Caco-2 (cell line): ENCODE results near the gene DLGAP3. TPM values are rescaled to one million over a fixed set of nuclear protein-coding genes. Genes with fewer than 3 reads are reported as not detected.
"Not testable (repeated sequence)": the region's sequence is repeated elsewhere in the genome, so short reads cannot be mapped to it uniquely, and the experiment has no call there.

Experiments
- BruUV-seq: library from RNA; stranded (reverse); fragments of 400-500 nt; replicated peaks from 2 replicates; lab custom pipeline; 2021; lab: Mats Ljungman, UMichigan
- CTCF ChIA-PET: fragments of 300-600 bp; sonication (Branson Sonifier 250); formaldehyde crosslinking; loops from one replicate; lab custom pipeline; 2022; ENCODE audit warnings: antibody characterized with exemption; lab: Charles Lee
- POLR2A ChIA-PET: fragments of 300-600 bp; sonication (Branson Sonifier 250); formaldehyde crosslinking; loops from one replicate; lab custom pipeline; 2022; ENCODE audit warnings: antibody characterized with exemption; lab: Charles Lee
- DNase-seq, 2 experiments: peaks; one replicate each; pipeline versions ENCODE4 v3.0.0 to v3.0.0-alpha.2; 2020 to 2022
- H3K27me3 ChIP-seq: replicated peaks from 2 replicates; pipeline ENCODE4 v1.6.0; 2011; ENCODE audit warnings: low read length; ENCODE audit not compliant: control insufficient read depth, insufficient read depth
- H3K36me3 ChIP-seq: 2 replicates; pipeline ENCODE4 v1.5.1; 2011; ENCODE audit warnings: low read length; ENCODE audit not compliant: control insufficient read depth, insufficient read depth
- H3K4me1 ChIP-seq: fragments of 250-450 bp; sonication (Bioruptor Pico); 2 replicates; pipeline ENCODE4 v1.5.1; 2020; ENCODE audit warnings: mild to moderate bottlenecking
- H3K4me3 ChIP-seq: 2 replicates; pipeline ENCODE4 v1.5.1; 2011; ENCODE audit warnings: low read depth, mild to moderate bottlenecking, control low read depth, low read length
- H3K9me3 ChIP-seq: fragments of 250-450 bp; sonication (Bioruptor Pico); 2 replicates; pipeline ENCODE4 v1.5.1; 2020; ENCODE audit warnings: mild to moderate bottlenecking, moderate library complexity
- H3K27ac Mint-ChIP-seq: one replicate; pipeline ENCODE4 v1.8.0; 2022; ENCODE audit warnings: mixed read lengths; ENCODE audit not compliant: unreplicated experiment
- H3K27me3 Mint-ChIP-seq: one replicate; pipeline ENCODE4 v1.8.0; 2022; ENCODE audit warnings: mixed read lengths; ENCODE audit not compliant: insufficient read depth, unreplicated experiment
- H3K36me3 Mint-ChIP-seq: one replicate; pipeline ENCODE4 v1.8.0; 2022; ENCODE audit warnings: mild to moderate bottlenecking, mixed read lengths; ENCODE audit not compliant: insufficient read depth, unreplicated experiment
- H3K4me1 Mint-ChIP-seq: one replicate; pipeline ENCODE4 v1.8.0; 2022; ENCODE audit warnings: low read depth, mixed read lengths; ENCODE audit not compliant: unreplicated experiment
- H3K4me3 Mint-ChIP-seq: one replicate; pipeline ENCODE4 v1.8.0; 2022; ENCODE audit warnings: mild to moderate bottlenecking, moderate library complexity, mixed read lengths; ENCODE audit not compliant: unreplicated experiment
- H3K9me3 Mint-ChIP-seq: one replicate; pipeline ENCODE4 v1.8.0; 2022; ENCODE audit warnings: mixed read lengths; ENCODE audit not compliant: unreplicated experiment
- intact Hi-C: fragments of 100-400 bp; cut with micrococcal nuclease; formaldehyde crosslinking; loops from one replicate; pipeline ENCODE4 v1.10.0; 2022; ENCODE audit not compliant: unreplicated experiment
- total RNA-seq: library from RNA; stranded (reverse); gene quantifications from 2 replicates; pipeline ENCODE4 v1.2.3, GENCODE V29; 2022
- TF ChIP-seq, protein P1 (sequence below), 2 experiments: fragments of 200-600 bp in 1 of 2; IDR thresholded peaks; 1 replicate in 1 of 2; 2 replicates in 1 of 2; pipeline versions ENCODE4 v1.5.1 to v1.8.0; 2011 to 2022; ENCODE audit warnings: antibody characterized with exemption in 1 of 2, control low read depth in 1 of 2, inconsistent platforms in 1 of 2, low read depth in 1 of 2, low read length in 1 of 2, mild to moderate bottlenecking in 1 of 2, moderate library complexity in 1 of 2; ENCODE audit not compliant: insufficient read depth in 1 of 2, severe bottlenecking in 1 of 2, unreplicated experiment in 1 of 2

DLGAP3 gene
- total RNA-seq, 1 experiment from 2014 or later: 0.16 TPM

DNA sequence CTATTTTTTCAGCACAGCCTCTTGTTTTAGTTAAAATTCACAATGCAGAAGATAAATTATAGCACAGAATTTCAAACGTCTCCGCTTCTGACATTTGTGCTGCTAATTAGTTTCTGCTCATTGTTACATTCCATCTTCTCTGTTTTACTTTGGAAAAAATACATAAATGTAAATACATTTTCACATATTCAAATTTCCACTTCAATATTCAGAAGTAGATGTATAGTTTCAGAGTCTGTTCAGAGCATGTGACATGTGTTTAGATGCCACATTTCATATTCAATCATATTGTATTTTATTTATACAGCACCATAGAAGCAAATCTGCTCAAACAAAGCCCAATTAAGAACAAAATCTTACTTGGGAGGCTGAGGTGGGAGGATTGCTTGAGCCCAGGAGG is 36.1 kb upstream of the DLGAP3 start:
- intact Hi-C loops: no loop called here
- Mint-ChIP-seq H3K27ac (no peak overlapping the region), H3K9me3 (no peaks in the 10 kb centered on the region), H3K4me3 (no peak overlapping the region), H3K36me3 (no peaks in the 10 kb centered on the region), H3K4me1 (no peaks in the 10 kb centered on the region), H3K27me3 (peaks cover 3% of the 10 kb centered on the region)
- H3K9me3 ChIP-seq: no peaks in the 10 kb centered on the region
- no peaks in the 10 kb centered on the region for H3K36me3 ChIP-seq
- TF ChIP-seq, protein P1, sequence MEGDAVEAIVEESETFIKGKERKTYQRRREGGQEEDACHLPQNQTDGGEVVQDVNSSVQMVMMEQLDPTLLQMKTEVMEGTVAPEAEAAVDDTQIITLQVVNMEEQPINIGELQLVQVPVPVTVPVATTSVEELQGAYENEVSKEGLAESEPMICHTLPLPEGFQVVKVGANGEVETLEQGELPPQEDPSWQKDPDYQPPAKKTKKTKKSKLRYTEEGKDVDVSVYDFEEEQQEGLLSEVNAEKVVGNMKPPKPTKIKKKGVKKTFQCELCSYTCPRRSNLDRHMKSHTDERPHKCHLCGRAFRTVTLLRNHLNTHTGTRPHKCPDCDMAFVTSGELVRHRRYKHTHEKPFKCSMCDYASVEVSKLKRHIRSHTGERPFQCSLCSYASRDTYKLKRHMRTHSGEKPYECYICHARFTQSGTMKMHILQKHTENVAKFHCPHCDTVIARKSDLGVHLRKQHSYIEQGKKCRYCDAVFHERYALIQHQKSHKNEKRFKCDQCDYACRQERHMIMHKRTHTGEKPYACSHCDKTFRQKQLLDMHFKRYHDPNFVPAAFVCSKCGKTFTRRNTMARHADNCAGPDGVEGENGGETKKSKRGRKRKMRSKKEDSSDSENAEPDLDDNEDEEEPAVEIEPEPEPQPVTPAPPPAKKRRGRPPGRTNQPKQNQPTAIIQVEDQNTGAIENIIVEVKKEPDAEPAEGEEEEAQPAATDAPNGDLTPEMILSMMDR (IDR thresholded peaks at IDR 0.05; ENCODE audit: insufficient read depth in 1 of 2, low read depth in 1 of 2, low read length in 1 of 2, severe bottlenecking in 1 of 2, unreplicated experiment in 1 of 2): no peak
- H3K27me3 ChIP-seq: no peaks in the 10 kb centered on the region
- ChIA-PET POLR2A (no interaction called here), CTCF (no interaction called here)
- H3K4me3 ChIP-seq: no peak overlapping the region
- no peak for DNase-seq
- no peaks in the 10 kb centered on the region for H3K4me1 ChIP-seq
- BruUV-seq: no TSS peak

DNA sequence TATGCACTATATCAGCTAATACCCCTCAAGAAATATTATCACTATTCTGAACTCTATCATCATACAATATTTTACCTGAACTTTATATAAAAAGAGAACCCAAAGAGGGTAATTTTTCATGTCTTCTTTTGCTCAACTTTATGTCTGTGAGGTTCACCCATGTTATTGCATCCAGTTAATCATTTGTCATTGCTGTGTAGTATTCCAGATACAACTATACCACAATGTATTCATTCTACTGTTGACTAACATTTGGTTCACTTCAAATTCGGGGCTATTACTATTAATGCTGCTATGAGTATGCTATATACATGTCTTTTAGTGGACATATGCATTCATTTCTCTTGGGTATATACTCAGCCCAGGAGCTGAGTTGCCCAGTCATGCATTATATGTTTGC is 21.0 kb upstream of the DLGAP3 start:
- no peaks in the 10 kb centered on the region for H3K36me3 ChIP-seq
- POLR2A ChIA-PET: no interaction called here
- H3K4me1 Mint-ChIP-seq: no peaks in the 10 kb centered on the region
- H3K4me1 ChIP-seq: no peaks in the 10 kb centered on the region
- no peak for DNase-seq
- H3K27me3 Mint-ChIP-seq: peaks cover 15% of the 10 kb centered on the region
- peaks cover 9% of the 10 kb centered on the region for H3K9me3 Mint-ChIP-seq
- intact Hi-C loops: no loop called here
- CTCF ChIA-PET: no interaction called here
- TF ChIP-seq, protein P1 (IDR thresholded peaks at IDR 0.05; ENCODE audit: insufficient read depth in 1 of 2, low read depth in 1 of 2, low read length in 1 of 2, severe bottlenecking in 1 of 2, unreplicated experiment in 1 of 2): no peak
- H3K27me3 ChIP-seq: no peaks in the 10 kb centered on the region
- H3K27ac Mint-ChIP-seq: no peak overlapping the region
- no peaks in the 10 kb centered on the region for H3K9me3 ChIP-seq
- no peak overlapping the region for H3K4me3 Mint-ChIP-seq
- BruUV-seq: no TSS peak
- no peak overlapping the region for H3K4me3 ChIP-seq
- H3K36me3 Mint-ChIP-seq: no peaks in the 10 kb centered on the region

DNA sequence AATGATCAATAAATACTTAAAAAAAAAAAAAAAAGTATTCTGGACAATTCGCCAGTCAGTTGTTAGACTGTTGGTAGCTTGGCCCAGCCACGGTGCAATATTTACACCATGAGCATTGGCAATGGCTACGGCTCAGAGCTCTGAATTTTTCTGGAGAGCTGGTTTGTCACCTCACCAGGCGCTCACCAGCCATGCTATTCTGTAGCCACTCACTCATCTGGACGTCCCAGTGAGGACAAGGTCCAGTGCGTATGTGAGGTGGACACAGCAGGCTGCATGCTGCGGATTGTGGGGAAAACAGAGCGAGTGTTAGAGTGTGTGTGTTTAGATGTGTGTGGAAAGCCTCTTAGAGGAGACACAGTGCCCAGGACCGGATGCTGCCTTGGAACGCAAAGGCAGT is 19.3 kb upstream of the DLGAP3 start:
- H3K9me3 ChIP-seq, H3K27me3 ChIP-seq, H3K4me1 ChIP-seq, H3K4me1 Mint-ChIP-seq, H3K27me3 Mint-ChIP-seq, intact Hi-C loops, POLR2A ChIA-PET, H3K27ac Mint-ChIP-seq, DNase-seq, H3K36me3 ChIP-seq, H3K4me3 ChIP-seq, H3K4me3 Mint-ChIP-seq, H3K36me3 Mint-ChIP-seq, BruUV-seq, H3K9me3 Mint-ChIP-seq, CTCF ChIA-PET: not testable (repeated sequence)

DNA sequence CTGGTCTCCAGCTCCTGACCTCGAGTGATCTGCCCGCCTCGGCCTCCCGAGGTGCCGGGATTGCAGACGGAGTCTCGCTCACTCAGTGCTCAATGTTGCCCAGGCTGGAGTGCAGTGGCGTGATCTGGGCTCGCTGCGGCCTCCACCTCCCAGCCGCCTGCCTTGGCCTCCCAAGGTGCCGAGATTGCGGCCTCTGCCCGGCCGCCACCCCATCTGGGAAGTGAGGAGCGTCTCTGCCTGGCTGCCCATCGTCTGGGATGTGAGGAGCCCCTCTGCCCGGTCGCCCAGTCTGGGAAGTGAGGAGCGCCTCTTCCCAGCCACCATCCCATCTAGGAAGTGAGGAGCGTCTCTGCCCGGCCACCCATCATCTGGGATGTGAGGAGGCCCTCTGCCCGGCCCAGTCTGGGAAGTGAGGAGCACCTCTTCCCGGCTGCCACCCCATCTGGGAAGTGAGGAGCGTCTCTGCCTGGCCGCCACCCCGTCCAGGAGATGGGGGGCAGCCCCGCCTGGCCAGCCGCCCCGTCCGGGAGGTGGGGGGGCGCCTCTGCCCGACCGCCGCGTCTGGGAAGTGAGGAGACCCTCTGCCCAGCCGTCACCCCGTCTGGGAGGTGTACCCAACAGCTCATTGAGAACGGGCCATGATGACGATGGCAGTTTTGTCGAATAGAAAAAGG is 18.3 kb upstream of the DLGAP3 start:
- DNase-seq, POLR2A ChIA-PET, H3K36me3 Mint-ChIP-seq, H3K27me3 Mint-ChIP-seq, H3K27ac Mint-ChIP-seq, BruUV-seq, H3K4me3 Mint-ChIP-seq, intact Hi-C loops, H3K4me1 ChIP-seq, H3K4me1 Mint-ChIP-seq, H3K27me3 ChIP-seq, CTCF ChIA-PET, H3K4me3 ChIP-seq, H3K36me3 ChIP-seq, H3K9me3 ChIP-seq, H3K9me3 Mint-ChIP-seq: not testable (repeated sequence)
